Astrocyte of the cerebellum (primary cell): ENCODE data around the gene PRKAR1B.

Experiments
- DNase-seq: peaks from one replicate; pipeline ENCODE4 v3.0.0-alpha.2; 2011; ENCODE audit warnings: low read depth
- H3K4me3 ChIP-seq: 2 replicates; pipeline ENCODE4 v1.5.1; 2011; ENCODE audit warnings: mild to moderate bottlenecking, low read depth, low read length, moderate library complexity
- in situ Hi-C: cut with HindIII; loops from 2 replicates; pipeline ENCODE4 v1.10.0; 2017; ENCODE audit warnings: low sequenced_read_pairs
- TF ChIP-seq, protein P1 (sequence below): IDR thresholded peaks from 2 replicates; pipeline ENCODE4 v1.5.1; 2012; ENCODE audit warnings: low read length, low read depth, moderate library complexity, mild to moderate bottlenecking; ENCODE audit errors: missing control alignments

Gene PRKAR1B

DNA sequence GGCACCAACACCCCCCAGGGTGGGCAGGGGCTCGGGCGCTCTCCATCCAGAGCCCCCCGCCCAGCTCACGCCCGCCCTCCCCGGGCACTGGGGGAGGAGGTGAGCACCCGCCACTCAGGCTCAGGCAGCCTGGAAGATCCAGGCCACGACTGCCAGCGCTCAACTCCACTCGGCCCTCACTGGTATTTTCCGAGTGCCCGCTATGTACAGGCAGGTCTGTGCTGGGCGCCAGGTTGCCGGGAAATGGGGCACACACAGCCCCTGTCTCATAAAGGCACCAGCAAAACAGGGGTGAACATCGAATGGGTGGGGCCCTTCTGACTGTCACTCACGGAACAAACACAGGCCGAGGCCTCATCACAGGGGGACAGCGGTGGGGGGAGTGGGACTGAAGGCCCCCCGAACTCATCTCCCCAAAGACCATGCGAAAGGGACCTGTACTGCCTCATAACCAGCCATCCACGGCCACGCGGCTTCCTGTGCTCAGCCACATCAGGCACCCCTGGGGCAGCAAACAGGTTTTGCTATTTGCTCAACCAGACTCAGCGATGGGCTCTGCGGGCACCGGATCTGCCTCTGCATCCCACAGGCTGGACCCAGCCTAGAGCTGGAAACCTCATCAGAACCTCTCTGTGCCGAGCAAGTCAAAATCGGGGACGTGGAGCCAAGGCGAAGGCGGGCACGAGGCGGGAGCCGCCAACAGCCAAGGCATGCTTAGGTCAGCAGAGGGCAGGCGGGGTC lies 99.2 kb downstream of the PRKAR1B start:
- H3K4me3 ChIP-seq, result no peak overlapping the region
- in situ Hi-C loops, result loop anchor here (10.0 kb wide), 1 partner anchor 293 kb away; no protein-coding TSS in a partner anchor
- no peak for DNase-seq
- TF ChIP-seq, protein P1, sequence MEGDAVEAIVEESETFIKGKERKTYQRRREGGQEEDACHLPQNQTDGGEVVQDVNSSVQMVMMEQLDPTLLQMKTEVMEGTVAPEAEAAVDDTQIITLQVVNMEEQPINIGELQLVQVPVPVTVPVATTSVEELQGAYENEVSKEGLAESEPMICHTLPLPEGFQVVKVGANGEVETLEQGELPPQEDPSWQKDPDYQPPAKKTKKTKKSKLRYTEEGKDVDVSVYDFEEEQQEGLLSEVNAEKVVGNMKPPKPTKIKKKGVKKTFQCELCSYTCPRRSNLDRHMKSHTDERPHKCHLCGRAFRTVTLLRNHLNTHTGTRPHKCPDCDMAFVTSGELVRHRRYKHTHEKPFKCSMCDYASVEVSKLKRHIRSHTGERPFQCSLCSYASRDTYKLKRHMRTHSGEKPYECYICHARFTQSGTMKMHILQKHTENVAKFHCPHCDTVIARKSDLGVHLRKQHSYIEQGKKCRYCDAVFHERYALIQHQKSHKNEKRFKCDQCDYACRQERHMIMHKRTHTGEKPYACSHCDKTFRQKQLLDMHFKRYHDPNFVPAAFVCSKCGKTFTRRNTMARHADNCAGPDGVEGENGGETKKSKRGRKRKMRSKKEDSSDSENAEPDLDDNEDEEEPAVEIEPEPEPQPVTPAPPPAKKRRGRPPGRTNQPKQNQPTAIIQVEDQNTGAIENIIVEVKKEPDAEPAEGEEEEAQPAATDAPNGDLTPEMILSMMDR, result no peak

DNA sequence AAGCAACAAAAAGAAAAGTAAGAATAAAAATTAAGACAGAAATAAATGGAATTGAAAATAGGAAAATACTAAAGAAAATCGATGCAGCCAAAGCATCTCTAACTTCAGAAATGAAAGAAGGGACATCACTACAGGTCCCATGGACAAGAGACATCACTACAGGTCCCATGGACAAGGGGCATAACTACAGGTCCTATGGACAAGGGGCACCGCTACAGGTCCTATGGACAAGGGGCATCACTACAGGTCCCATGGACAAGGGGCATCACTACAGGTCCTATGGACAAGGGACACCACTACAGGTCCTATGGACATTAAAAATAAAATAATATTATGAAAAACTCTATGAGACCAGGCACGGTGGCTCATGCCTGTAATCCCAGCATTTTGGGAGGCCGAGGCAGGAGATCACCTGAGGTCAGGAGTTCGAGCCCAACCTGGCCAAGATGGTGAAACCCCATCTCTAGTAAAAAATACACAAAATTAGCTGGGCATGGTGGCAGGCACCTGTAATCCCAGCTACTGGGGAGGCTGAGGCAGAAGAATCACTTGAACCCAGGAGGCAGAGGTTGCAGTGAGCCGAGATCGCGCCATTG lies 101.6 kb downstream of the PRKAR1B start:
- TF ChIP-seq, protein P1, result no peak
- in situ Hi-C loops, result loop anchor here (10.0 kb wide), 1 partner anchor 291 kb away; no protein-coding TSS in a partner anchor
- H3K4me3 ChIP-seq, result no peak overlapping the region
- no peak for DNase-seq

DNA sequence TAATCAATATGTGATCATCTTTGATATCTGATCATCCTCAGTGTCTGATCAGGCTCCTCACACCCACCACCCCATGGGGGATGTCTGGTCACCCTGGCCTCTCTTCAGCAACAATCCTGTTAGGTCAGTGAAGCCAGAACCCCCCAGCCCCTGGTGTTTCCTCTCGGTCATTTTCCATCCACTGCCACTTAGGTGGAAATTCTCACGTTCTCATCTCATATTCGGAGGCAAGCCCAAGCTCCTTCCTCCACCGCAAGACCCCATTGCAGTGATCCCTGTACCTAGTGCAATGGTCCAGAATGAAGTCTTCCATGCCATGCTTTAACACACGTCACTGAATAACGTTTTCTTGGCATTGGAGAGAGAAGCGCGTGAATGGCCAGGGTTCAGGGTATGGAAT lies 103.6 kb downstream of the PRKAR1B start:
- TF ChIP-seq, protein P1, result no peak
- DNase-seq, result no peak
- H3K4me3 ChIP-seq, result no peak overlapping the region
- in situ Hi-C loops, result loop anchor here (10.0 kb wide), 1 partner anchor 289 kb away; no protein-coding TSS in a partner anchor

DNA sequence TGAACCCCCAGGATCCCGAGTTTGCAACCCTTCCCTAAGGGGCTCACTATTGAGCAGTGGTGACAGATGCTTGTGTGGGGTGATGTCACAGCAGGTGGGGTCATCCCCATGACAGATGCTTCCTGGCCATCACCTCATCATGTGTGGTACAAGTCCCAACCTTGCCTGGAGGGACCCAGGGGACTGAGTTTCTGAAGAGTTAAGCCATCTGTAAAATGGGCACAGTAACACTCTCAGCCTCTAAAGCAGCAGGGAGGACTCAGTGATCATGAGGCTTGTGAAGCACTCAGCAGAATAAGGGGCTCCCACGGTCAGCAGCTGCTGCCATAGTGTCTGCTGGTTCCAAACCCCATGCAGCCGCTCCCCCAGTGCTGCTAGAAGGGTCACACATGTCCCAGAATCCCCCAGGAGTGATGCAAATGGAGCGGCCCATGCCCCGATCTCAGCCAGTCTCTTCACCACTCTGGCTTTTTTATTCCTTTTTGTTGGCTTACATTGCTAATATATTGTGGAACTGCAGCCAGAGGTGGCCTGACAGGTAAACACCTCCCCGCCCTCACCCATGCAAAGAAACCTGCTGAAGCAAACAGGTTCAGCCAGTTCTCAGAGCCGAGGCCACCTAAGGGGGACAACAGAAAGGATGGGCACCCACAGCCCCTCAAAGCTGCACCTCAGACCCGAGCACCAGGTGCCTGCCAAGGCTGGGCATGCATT lies 105.4 kb downstream of the PRKAR1B start:
- DNase-seq, result no peak
- TF ChIP-seq, protein P1, result no peak
- no peak overlapping the region for H3K4me3 ChIP-seq
- in situ Hi-C loops, result loop anchor here (10.0 kb wide), 1 partner anchor 287 kb away; no protein-coding TSS in a partner anchor

DNA sequence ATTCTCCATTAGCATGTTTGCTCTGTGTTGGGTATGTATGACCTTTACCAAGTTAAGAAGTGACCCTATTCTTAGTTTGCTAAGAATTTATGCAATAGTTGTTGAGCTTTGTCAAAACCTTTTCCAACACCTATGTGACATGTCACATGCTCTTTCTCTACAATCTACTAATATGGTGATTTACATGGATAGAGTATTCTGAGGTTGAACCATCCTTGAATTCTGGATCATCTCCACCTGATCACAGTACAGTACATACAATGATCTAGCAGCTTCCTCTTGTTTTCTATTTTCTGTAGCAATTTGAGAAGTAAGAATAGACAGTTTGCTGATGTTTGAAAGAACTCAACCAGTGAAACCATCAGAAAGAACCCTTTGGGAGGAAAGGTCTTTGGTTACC lies 106.2 kb downstream of the PRKAR1B start:
- H3K4me3 ChIP-seq, result no peak overlapping the region
- no peak for DNase-seq
- in situ Hi-C loops, result loop anchor here (10.0 kb wide), 1 partner anchor 286 kb away; no protein-coding TSS in a partner anchor
- TF ChIP-seq, protein P1, result no peak

DNA sequence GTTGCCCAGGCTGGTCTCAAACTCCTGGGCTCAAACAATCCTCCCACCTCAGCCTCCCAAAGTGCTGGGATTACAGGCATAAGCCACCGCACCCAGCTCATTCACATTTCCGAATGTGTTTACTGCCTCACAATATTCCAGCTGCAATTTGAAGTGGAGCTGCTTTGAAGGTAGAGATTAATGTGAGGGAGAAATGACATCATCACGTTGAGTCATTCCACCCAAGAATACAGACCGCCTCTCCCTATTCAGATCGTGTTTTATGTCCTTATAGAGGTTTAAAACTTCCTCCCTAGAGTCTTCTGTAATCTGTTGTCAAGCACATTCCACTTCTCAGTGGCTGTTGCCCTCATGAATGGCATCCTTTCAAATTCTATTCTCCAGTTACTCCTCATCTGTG lies 107.0 kb downstream of the PRKAR1B start:
- DNase-seq, result peak; percentile 34

More for the DNA sequence above, 107.0 kb downstream of the PRKAR1B start:
- TF ChIP-seq, protein P1, result no peak
- no peak overlapping the region for H3K4me3 ChIP-seq
- in situ Hi-C loops, result loop anchor here (10.0 kb wide), 1 partner anchor 285 kb away; no protein-coding TSS in a partner anchor
